Thyroid gland (tissue), 4 donors: ENCODE data around the gene OR2AK2.

Experiments used
- POLR2A ChIP-seq, 2 donors: fragments of 450-650 bp; IDR thresholded peaks; one replicate each; pipeline ENCODE4 v1.6.1; 2017; ENCODE audit warnings: antibody characterized with exemption in 2 of 2, mild to moderate bottlenecking in 2 of 2, moderate library complexity in 1 of 2
- TF ChIP-seq, protein P1 (sequence below), 6 experiments: fragments of 200-600 bp in 3 of 6; fragments of 450-650 bp in 3 of 6; sonication (generic) in 3 of 6; IDR thresholded peaks; one replicate each; pipeline ENCODE4 v1.5.1; 2016 to 2019; ENCODE audit warnings: antibody characterized with exemption in 6 of 6, mild to moderate bottlenecking in 2 of 6, inconsistent platforms in 1 of 6, moderate library complexity in 1 of 6

DNA sequence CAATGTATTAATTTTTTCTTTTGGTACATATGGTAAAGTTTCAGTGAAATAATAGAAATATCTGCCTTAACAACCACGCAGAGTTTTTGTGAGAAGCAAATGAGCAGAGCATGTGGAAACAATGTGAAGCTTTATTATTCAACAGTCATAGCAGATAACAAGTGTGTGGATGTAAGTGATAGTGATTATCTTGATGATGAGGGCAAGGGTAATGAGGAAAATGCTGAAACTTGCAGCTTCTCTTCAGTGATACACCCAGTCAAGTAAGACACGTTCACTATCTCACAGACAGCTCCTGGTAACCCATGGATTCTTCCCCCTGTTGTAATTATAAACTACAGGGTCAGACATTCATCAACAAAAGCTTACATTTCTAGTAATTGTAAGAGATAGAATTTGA is 33.8 kb downstream of the OR2AK2 start:
- TF ChIP-seq, protein P1, sequence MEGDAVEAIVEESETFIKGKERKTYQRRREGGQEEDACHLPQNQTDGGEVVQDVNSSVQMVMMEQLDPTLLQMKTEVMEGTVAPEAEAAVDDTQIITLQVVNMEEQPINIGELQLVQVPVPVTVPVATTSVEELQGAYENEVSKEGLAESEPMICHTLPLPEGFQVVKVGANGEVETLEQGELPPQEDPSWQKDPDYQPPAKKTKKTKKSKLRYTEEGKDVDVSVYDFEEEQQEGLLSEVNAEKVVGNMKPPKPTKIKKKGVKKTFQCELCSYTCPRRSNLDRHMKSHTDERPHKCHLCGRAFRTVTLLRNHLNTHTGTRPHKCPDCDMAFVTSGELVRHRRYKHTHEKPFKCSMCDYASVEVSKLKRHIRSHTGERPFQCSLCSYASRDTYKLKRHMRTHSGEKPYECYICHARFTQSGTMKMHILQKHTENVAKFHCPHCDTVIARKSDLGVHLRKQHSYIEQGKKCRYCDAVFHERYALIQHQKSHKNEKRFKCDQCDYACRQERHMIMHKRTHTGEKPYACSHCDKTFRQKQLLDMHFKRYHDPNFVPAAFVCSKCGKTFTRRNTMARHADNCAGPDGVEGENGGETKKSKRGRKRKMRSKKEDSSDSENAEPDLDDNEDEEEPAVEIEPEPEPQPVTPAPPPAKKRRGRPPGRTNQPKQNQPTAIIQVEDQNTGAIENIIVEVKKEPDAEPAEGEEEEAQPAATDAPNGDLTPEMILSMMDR (IDR thresholded peaks at IDR 0.05) = no peak
- TF ChIP-seq POLR2A (IDR thresholded peaks at IDR 0.05) = no peak
